Lung (tissue), 12 donors: ENCODE data around the gene PRRX2. TPM values are rescaled to one million over a fixed set of nuclear protein-coding genes. Genes with fewer than 3 reads are reported as not detected.

Experiments
- ATAC-seq: fragments of 200-7000 bp; cut with Tn5 transposase; one replicate; pipeline ENCODE4 v1.9.1; 2020; ENCODE audit warnings: moderate number of reproducible peaks; ENCODE audit not compliant: insufficient read depth, low FRiP score
- DNase-seq, 3 donors: peaks; one replicate each; pipeline ENCODE4 v3.0.0-alpha.2; 2013 to 2017
- H3K27ac ChIP-seq, 2 donors: one replicate each; pipeline ENCODE4 v1.5.1; 2013; ENCODE audit warnings: mild to moderate bottlenecking in 2 of 2, moderate library complexity in 2 of 2, control low read depth in 1 of 2, inconsistent platforms in 1 of 2, low read depth in 1 of 2, low read length in 1 of 2
- H3K27me3 ChIP-seq, 3 donors: one replicate each; pipeline ENCODE4 v1.5.1; 2013; ENCODE audit warnings: low read length in 2 of 3; ENCODE audit not compliant: control insufficient read depth in 3 of 3, insufficient read depth in 3 of 3
- H3K36me3 ChIP-seq, 4 donors: one replicate each; pipeline ENCODE4 v1.5.1; 2013; ENCODE audit warnings: low read length in 4 of 4, mild to moderate bottlenecking in 1 of 4, moderate library complexity in 1 of 4; ENCODE audit not compliant: control insufficient read depth in 4 of 4, insufficient read depth in 4 of 4
- H3K4me1 ChIP-seq, 5 donors: one replicate each; pipeline ENCODE4 v1.5.1; 2013; ENCODE audit warnings: low read length in 5 of 5, mild to moderate bottlenecking in 2 of 5, moderate library complexity in 1 of 5; ENCODE audit not compliant: control insufficient read depth in 5 of 5, insufficient read depth in 5 of 5
- H3K4me3 ChIP-seq: one replicate; pipeline ENCODE4 v1.5.1; 2013; ENCODE audit warnings: mild to moderate bottlenecking, control low read depth, moderate library complexity
- H3K9ac ChIP-seq, 2 donors: one replicate each; pipeline ENCODE4 v1.5.1; 2013; ENCODE audit warnings: low read length in 2 of 2, control low read depth in 1 of 2; ENCODE audit not compliant: insufficient read depth in 1 of 2
- H3K9me3 ChIP-seq, 4 donors: one replicate each; pipeline ENCODE4 v1.5.1; 2013; ENCODE audit warnings: low read length in 3 of 4, mild to moderate bottlenecking in 1 of 4, moderate library complexity in 1 of 4; ENCODE audit not compliant: control insufficient read depth in 4 of 4, insufficient read depth in 3 of 4
- CTCF ChIP-seq: IDR thresholded peaks from 2 replicates; pipeline ENCODE4 v1.5.1; 2012; ENCODE audit warnings: mild to moderate bottlenecking; ENCODE audit errors: control extremely low read depth, extremely low read depth
- WGBS, 2 donors: extraction: QIAGEN DNeasy Blood & Tissue Kit; methylation state at CpG; one replicate each; pipeline ENCODE4 v1.1.7; 2013; 5-methylcytosine and 5-hydroxymethylcytosine counted together
- polyA plus RNA-seq, 2 donors: library from polyadenylated mRNA; stranded (reverse); fragments of 200-250 nt; gene quantifications; one replicate each; pipeline ENCODE4 v1.2.1, GENCODE V29; 2013
- total RNA-seq, 2 donors: library from RNA; depleted of rRNA in 1 of 2; stranded (reverse); fragments of >200 nt in 1 of 2; gene quantifications; one replicate each; pipeline ENCODE4 v1.2.1, GENCODE V29; 2014 to 2021
- donor health status: control.
- donor health status: control.
- donor health status: Bipolar disorder and iron deficiency.
- donor health status: healthy.
- donor health status: DM: yes; HTN: yes; CAD: no.

Gene PRRX2
- total and polyA plus RNA-seq, 4 donors, result 2.2 to 3.8 (median 3.5) TPM

GRCh38 chr9:129630967-129631673 is 34.3 kb upstream of the PRRX2 start:
- DNase-seq (no peak), ATAC-seq (no peak)
- no peaks in the 10 kb centered on the region for H3K27me3 ChIP-seq
- H3K9ac ChIP-seq, result no peak overlapping the region
- TF ChIP-seq CTCF, result no peak
- no peak overlapping the region for H3K4me3 ChIP-seq
- H3K36me3 ChIP-seq, result peaks cover 4 to 38% (median 13%) of the 10 kb centered on the region in 4 donors
- H3K27ac ChIP-seq, result no peak overlapping the region
- H3K4me1 ChIP-seq, result peaks cover 0 to 26% (median 8%) of the 10 kb centered on the region in 5 donors
- no peaks in the 10 kb centered on the region for H3K9me3 ChIP-seq
- 83 to 85% methylated on average over 21 of the region's 21 CpGs for WGBS, 2 donors

- no peaks in the 10 kb centered on the region for H3K9me3 ChIP-seq
- H3K4me3 ChIP-seq, result no peak overlapping the region
- ATAC-seq, result no peak
- WGBS, 2 donors, result 82 to 84% methylated on average over 19 of the region's 19 CpGs
- no peak for DNase-seq
- H3K36me3 ChIP-seq, result peaks cover 4 to 39% (median 13%) of the 10 kb centered on the region in 4 donors
- peaks cover 0 to 26% (median 8%) of the 10 kb centered on the region in 5 donors for H3K4me1 ChIP-seq
- no peak overlapping the region for H3K27ac ChIP-seq
- TF ChIP-seq CTCF, result no peak
- no peak overlapping the region for H3K9ac ChIP-seq
- no peaks in the 10 kb centered on the region for H3K27me3 ChIP-seq
Observed at GRCh38 chr9:129631674-129632129, 33.7 kb upstream of the PRRX2 start.

GRCh38 chr9:129632460-129632859 is 33.0 kb upstream of the PRRX2 start:
- no peak overlapping the region for H3K9ac ChIP-seq
- ATAC-seq, result no peak
- no peaks in the 10 kb centered on the region for H3K27me3 ChIP-seq
- no peak overlapping the region for H3K27ac ChIP-seq
- H3K4me1 ChIP-seq, result peaks cover 0 to 21% (median 6%) of the 10 kb centered on the region in 5 donors
- no peak for DNase-seq
- peaks cover 4 to 46% (median 17%) of the 10 kb centered on the region in 4 donors for H3K36me3 ChIP-seq
- no peak overlapping the region for H3K4me3 ChIP-seq
- H3K9me3 ChIP-seq, result no peaks in the 10 kb centered on the region
- 84 to 87% methylated on average over 13 of the region's 13 CpGs for WGBS, 2 donors
- TF ChIP-seq CTCF, result no peak
